ENCODE data around the gene IL1RAPL2.

DNA sequence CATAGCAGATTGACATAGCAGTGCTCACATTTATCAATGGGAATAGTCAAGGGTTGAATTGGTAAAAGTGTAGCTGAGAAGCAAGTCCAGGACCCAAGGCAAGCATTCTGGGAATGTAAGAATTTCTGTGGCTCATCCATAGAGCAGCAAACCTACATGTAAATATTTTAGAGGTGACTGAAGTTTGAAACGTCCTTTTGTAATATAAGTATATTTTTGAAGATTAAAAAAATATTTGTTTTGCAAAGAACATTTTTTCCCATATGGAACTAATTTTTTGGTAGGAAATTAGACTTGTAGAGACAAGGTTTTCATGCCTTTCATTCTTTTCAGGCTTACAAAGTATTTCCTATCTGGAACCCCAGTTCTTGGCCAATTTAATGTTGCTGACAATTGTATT lies 550.5 kb downstream of the IL1RAPL2 start:
- TF ChIP-seq, protein P1, sequence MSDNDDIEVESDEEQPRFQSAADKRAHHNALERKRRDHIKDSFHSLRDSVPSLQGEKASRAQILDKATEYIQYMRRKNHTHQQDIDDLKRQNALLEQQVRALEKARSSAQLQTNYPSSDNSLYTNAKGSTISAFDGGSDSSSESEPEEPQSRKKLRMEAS (IDR thresholded peaks at IDR 0.05): no peak
- no peak for TF ChIP-seq EGR1 (IDR thresholded peaks at IDR 0.05)
